HG02852 (cell line): ENCODE results near the gene ABHD8.

Experiments used
- ATAC-seq: cut with Tn5 transposase; IDR thresholded peaks from one replicate; pipeline ENCODE4 v1.9.1; 2021; ENCODE audit warnings: mild to moderate bottlenecking, moderate library complexity; ENCODE audit not compliant: unreplicated experiment

Gene ABHD8

GRCh38 chr19:17334414-17335409 lies 31.5 kb upstream of the ABHD8 start, which contains the start of gene ANO8:
TSS of gene ANO8 (minus strand) at chr19:17334855. CDS start at chr19:17334670, 185 bp downstream.
- no peak for ATAC-seq

GRCh38 chr19:17333611-17334413 lies 30.6 kb upstream of the ABHD8 start:
- ATAC-seq: no peak

GRCh38 chr19:17332677-17333581 lies 29.7 kb upstream of the ABHD8 start:
- no peak for ATAC-seq

GRCh38 chr19:17332360-17332676 lies 29.1 kb upstream of the ABHD8 start:
- ATAC-seq: no peak

GRCh38 chr19:17331045-17331558 lies 27.9 kb upstream of the ABHD8 start:
- ATAC-seq: no peak

- ATAC-seq: no peak
Observed at GRCh38 chr19:17330262-17331044, 27.2 kb upstream of the ABHD8 start.

GRCh38 chr19:17329366-17330261 lies 26.4 kb upstream of the ABHD8 start:
- no peak for ATAC-seq

GRCh38 chr19:17328517-17329365 lies 25.5 kb upstream of the ABHD8 start:
- ATAC-seq: no peak

GRCh38 chr19:17327654-17328516 lies 24.7 kb upstream of the ABHD8 start:
- no peak for ATAC-seq

- ATAC-seq: no peak
Observed at GRCh38 chr19:17327068-17327653, 23.9 kb upstream of the ABHD8 start.

- ATAC-seq: no peak
Observed at GRCh38 chr19:17326595-17326966, 23.4 kb upstream of the ABHD8 start.

- no peak for ATAC-seq
Observed at GRCh38 chr19:17325881-17326594, 22.8 kb upstream of the ABHD8 start.

GRCh38 chr19:17325133-17325532 lies 21.9 kb upstream of the ABHD8 start:
- no peak for ATAC-seq

GRCh38 chr19:17324357-17325114 lies 21.3 kb upstream of the ABHD8 start:
- ATAC-seq: no peak

GRCh38 chr19:17323964-17324332 lies 20.7 kb upstream of the ABHD8 start:
- ATAC-seq: no peak
